GM12878 (cell line): Measurements from ENCODE around the gene RCAN1.

ENCODE experiments used
- CTCF ChIP-seq, 3 experiments: IDR thresholded peaks in 2 of 3; conservative IDR thresholded peaks in 1 of 3; 2 replicates each; pipeline ENCODE4 v1.5.1; 2011; ENCODE audit warnings: low read depth in 3 of 3, low read length in 3 of 3, mild to moderate bottlenecking in 3 of 3, control low read depth in 2 of 3, moderate library complexity in 2 of 3, inconsistent platforms in 1 of 3, mixed read lengths in 1 of 3; ENCODE audit not compliant: control insufficient read depth in 2 of 3, insufficient read depth in 1 of 3; ENCODE audit errors: extremely low read depth in 1 of 3
- E2F4 ChIP-seq: IDR thresholded peaks from 2 replicates; pipeline ENCODE4 v1.6.1; 2012; ENCODE audit warnings: low read depth, low read length, improper control_type of control experiment
- FOS ChIP-seq: IDR thresholded peaks from 3 replicates; pipeline ENCODE4 v1.6.1; 2011; ENCODE audit warnings: borderline replicate concordance; ENCODE audit not compliant: insufficient read length; ENCODE audit errors: extremely low read depth
- LARP7 ChIP-seq: fragments of 450-650 bp; IDR thresholded peaks from 2 replicates; pipeline ENCODE4 v1.6.1; 2017; ENCODE audit warnings: mild to moderate bottlenecking
- POLR2AphosphoS5 ChIP-seq: IDR thresholded peaks from 2 replicates; pipeline ENCODE4 v1.6.1; 2011; ENCODE audit warnings: mild to moderate bottlenecking, low read length, inconsistent platforms
- RELA ChIP-seq: fragments of 450-650 bp; IDR thresholded peaks from 2 replicates; pipeline ENCODE4 v1.8.0; 2014; ENCODE audit warnings: borderline replicate concordance; ENCODE audit not compliant: partially characterized antibody
- SUZ12 ChIP-seq: fragments of 200-600 bp; sonication (generic); IDR thresholded peaks from one replicate; pipeline ENCODE4 v1.6.1; 2018; ENCODE audit warnings: antibody characterized with exemption, mild to moderate bottlenecking; ENCODE audit not compliant: unreplicated experiment
- TF ChIP-seq, protein P1 (sequence below): fragments of 450-650 bp; IDR thresholded peaks from 2 replicates; pipeline ENCODE4 v1.6.1; 2017; ENCODE audit warnings: borderline replicate concordance

DNA sequence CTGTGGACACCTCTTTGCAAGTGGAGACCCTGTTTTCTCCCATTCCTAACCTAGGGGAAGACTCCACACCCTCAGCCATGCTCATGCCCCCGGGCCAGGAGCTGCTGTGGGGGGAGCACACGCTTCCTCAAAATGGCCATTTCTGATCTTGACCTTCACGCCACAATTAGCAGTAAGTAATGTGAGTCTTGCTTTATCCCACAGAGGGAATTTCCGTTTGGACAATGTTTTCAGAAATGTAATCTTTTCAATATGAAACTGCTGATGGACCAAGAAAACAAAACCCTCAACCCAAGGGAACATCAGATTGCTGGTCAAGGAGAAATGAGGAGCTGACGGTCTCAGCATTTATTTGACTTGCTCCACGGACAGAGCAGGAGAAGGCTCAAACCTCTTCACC is 94.6 kb downstream of the RCAN1 start:
- TF ChIP-seq E2F4, result no peak
- TF ChIP-seq RELA, result no peak
- TF ChIP-seq, protein P1, sequence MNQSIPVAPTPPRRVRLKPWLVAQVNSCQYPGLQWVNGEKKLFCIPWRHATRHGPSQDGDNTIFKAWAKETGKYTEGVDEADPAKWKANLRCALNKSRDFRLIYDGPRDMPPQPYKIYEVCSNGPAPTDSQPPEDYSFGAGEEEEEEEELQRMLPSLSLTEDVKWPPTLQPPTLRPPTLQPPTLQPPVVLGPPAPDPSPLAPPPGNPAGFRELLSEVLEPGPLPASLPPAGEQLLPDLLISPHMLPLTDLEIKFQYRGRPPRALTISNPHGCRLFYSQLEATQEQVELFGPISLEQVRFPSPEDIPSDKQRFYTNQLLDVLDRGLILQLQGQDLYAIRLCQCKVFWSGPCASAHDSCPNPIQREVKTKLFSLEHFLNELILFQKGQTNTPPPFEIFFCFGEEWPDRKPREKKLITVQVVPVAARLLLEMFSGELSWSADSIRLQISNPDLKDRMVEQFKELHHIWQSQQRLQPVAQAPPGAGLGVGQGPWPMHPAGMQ, result no peak
- no peak for TF ChIP-seq FOS
- no peak for TF ChIP-seq SUZ12
- no peak for TF ChIP-seq POLR2AphosphoS5
- no peak for TF ChIP-seq CTCF (IDR thresholded peaks at IDR 0.05 in 2 of 3, conservative IDR thresholded peaks at IDR 0.05 in 1 of 3; ENCODE audit: control insufficient read depth in 2 of 3, extremely low read depth in 1 of 3, insufficient read depth in 1 of 3, low read depth in 3 of 3, low read length in 3 of 3)
- no peak for TF ChIP-seq LARP7
